HuH-7.5 (cell line): ENCODE measurements around the gene FHL1.

Experiments
- DNase-seq: peaks from one replicate; pipeline ENCODE4 v3.0.0; 2011; ENCODE audit warnings: low spot score

FHL1 gene

DNA sequence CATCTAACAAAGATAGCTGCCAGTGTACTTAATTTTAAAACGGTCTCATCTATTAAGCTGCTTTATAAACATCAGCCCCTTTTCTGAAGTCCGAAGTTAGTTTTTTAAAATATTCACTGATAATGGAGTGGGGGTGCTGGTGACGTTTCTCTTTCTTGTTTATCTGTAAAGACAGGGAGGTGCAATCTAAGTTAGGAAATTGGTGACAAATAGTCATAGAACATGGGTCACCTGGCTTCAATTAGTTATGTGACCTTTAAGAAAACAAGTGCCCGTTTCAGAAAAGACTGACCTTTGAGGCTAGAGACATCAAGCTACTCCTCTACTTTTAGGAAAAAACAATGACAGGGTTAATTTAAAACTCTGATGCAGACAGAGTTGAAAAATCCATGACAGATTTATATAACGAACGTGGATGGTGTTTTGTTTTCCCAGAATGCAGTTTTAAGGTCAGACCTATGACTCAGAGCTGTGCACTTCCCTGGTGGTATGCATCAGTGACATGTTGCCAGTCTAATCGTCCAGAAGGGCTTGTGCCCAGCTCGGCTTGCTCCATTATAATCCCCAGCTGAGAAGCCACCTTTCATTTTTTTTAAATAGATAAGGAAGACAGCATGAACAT, 38.2 kb downstream of the FHL1 start:
- DNase-seq = no peak

- no peak for DNase-seq
Observed at GRCh38 chrX:136186023-136186413, 38.7 kb downstream of the FHL1 start.

DNA sequence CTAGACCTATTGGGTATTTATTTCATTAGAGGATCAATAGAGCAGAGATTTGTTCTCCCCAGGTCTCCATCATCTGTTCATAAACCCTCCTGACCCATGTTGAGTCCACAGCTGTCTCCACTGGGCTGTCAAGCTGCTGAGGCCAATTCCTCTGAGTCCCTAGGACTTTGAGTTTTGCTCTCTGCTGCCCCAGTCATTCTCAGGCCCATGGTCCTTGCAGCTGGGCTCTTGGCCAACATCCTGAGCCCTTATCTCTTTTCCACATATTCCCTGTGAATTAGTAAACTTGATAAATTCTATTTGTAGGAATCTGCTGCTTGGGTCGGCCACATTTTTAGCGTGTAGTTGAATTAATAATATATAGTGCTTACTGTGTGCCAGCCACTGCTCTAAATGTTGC, 41.9 kb downstream of the FHL1 start:
- no peak for DNase-seq

GRCh38 chrX:136190038-136190713, 42.8 kb downstream of the FHL1 start:
- no peak for DNase-seq

DNA sequence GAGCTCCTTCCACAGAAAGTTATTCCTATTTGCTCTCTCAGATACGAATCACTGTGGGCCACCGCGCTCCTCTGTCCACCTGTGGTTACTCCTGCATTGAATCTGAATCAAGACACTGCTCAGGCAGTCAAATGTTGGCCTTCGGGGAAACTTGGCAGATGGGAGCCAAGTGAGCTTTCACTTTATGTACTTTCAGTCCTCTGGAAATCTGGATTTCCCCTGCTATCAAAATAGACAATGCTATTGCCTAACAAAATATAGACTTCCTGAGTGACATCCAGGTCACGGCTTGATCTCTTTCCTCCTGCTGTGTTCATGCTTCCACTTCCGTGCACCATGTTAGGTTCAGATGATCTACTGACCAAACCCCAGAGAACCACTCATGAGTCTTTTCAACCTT, 43.8 kb downstream of the FHL1 start:
- no peak for DNase-seq

DNA sequence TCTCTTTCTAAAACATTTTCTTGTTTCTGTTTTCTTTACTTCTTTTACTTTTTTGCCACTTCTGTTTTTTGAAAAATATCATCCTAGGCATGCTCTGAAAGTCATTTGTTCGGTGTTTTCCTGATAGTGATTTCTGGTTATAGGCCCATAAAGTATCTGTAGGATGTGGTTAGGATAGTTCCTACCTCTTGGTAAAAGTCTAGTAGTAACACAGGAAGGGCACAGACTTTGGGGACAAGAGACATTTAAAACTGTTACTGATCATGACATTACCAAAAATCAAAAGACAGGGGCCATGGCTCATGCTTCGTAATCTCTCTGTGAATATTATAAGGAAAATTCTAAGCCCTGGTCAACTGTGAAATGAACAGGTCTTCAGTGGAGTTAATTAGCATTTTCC, 44.8 kb downstream of the FHL1 start:
- DNase-seq = no peak

- no peak for DNase-seq
Observed at GRCh38 chrX:136192839-136193414, 45.6 kb downstream of the FHL1 start.

DNA sequence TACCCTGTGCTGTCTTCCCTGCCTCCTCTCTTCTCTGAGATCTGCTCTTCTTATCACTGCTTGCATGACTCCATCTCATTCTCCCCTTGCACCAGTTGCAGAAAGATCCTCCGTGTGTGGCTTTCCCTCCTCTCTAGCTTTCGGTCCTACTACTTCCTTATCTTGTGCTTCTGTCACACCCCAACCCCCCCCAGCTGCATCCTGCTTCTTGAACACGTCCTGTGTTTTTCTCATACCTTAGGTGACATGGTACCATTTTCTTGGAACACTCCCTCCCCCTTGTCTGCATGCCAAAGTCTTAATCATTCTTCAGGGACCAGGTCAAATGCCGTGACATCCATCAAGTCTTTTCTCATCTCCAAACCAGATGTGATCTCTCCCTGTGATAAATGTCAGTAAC, 46.4 kb downstream of the FHL1 start:
- DNase-seq = no peak

GRCh38 chrX:136194536-136194935, 47.2 kb downstream of the FHL1 start:
- DNase-seq = no peak

GRCh38 chrX:136195247-136195646, 47.9 kb downstream of the FHL1 start:
- no peak for DNase-seq

DNA sequence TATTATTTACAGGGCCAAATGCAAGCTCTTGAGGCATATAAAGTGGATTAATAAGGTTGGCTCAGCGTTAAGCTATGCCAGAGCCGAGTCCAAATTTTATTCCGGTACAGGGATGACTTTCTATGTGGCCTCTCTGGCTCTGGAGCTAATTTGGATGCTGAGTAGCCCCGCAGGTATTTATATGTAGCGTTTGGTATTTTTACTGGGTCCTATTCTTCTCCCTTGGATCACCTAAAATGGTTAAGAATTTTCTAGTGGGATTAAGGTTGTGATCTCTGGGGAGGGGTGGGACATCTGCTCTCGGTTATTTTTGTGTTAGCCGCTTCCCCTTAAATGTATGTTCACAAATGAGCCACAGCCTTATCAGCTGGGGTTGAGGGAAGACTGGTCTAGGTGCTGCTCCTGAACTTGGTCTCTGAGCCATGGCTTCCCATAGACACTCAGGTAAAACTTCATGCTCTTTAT, 49.4 kb downstream of the FHL1 start:
- no peak for DNase-seq

GRCh38 chrX:136198010-136198409, 50.7 kb downstream of the FHL1 start:
- DNase-seq = no peak

DNA sequence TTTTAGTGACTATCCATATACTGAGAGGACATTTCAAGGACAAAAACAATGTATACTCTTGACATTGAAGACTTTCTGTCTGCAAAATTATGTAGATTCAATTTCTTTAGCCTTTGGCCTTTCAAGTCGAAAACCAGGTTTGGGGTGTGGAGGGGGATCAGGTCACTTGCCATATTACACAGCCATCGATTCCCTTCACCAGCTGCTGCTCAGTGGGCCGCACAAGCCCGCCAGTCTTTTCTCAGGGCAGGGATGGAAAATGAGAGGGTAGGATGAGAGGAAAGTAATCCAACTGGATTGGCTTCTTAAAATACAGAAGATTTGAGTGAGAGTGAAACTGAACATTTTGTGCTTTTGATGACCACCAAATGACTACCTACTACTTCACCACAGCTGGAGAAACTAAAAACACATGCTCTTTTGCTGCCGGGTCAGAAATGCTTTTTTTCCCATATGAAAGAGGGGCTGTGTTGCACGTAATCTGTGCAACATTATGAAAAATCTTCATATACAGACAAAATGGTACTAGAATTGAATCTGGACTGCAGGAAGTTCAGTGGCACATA, 51.4 kb downstream of the FHL1 start:
- DNase-seq = no peak

DNA sequence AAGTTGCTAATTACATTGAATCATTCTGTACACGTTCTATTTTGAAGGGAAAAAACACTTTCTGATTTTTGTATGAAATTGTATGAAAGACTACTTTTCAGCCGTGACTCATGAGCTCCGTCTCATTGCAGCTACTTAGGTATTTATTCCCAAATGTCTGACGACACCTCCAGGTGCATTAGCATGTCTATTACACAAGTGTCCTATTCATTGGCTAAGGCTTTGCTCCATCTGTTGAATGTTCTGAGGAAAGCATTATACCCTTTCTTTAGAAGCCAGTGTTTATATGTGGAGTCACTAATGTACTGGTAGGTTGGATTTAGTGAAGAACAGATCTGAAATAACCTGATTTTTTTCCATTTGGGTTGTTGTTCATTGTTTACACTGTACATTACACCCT, 52.0 kb downstream of the FHL1 start:
- DNase-seq = no peak

DNA sequence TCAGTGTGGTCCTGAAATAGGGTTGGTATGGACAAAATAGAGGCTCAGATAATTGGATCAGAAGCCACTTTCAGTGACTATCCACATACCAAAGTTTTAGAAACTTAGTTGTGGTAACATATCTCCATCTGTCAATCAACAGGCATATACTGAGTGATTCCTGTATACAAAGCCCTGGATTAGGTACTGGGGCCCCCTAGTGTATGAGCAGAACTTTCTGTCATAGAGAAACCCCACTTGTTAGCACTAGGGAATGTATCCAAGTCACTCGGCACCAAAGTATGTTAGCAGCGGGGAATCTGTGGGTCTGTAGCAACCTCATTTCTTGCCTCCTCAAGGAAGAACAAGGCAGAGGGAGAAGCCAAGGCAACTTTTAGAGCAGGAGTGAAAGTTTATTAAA, 53.1 kb downstream of the FHL1 start:
- peak; percentile 12 for DNase-seq

DNA sequence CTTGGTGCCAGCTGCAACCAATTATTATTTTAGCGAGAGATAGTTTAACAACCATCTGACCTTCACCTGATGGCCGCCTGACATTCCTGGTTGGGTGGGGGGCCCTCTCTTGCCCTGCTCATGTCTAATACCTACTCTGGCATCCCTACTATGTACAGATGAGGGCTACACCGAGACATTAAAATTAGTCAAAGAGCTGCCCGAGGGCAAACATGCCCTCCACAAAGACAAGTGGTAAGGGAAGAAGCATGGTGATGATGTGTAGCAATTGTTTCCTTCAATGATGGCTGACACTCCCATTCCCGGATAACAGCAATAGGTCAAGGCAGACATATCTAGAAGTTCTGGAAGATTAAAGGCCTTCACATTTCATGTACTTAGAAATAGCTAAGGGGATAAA, 54.3 kb downstream of the FHL1 start:
- DNase-seq = no peak

DNA sequence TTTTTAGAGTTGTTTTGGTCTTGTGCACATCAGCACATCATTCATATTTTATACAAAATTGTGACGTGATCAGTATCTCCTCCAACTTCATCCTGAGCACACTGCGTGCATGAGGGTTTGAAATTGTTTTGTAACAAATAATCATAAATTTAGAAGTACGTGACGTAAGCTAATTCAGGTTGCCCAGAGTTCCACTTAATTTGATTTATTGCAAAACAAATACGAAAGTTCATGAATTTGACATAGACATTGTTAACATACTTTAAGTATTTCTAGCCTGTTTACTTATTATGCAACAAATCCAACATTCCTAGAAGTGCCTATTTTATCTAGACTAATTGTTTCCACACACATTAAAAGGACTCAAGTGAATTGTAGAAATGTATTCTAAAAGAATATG, 55.6 kb downstream of the FHL1 start:
- DNase-seq = no peak

GRCh38 chrX:136203438-136203837, 56.1 kb downstream of the FHL1 start:
- DNase-seq = no peak

GRCh38 chrX:136203951-136204350, 56.6 kb downstream of the FHL1 start:
- no peak for DNase-seq

DNA sequence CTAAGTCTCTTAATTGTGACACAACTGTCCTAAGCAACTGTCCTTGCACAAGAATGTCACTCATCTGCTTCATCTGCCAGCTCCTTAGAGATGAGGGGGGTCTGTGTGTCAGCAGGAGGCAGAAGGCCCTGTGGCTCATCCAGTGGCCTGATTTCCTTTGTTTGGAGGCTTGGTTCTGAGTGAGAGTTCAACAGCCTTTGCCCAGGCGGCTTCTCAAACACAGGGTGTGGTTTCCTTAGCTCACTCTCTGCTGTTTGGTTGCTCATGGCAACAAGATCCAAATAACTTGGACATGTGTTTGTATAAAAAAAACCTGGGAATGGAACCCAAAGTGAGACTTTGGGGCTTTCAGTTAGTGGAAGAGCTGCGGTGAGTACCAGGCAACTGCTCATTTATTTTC, 57.2 kb downstream of the FHL1 start:
- DNase-seq = no peak

DNA sequence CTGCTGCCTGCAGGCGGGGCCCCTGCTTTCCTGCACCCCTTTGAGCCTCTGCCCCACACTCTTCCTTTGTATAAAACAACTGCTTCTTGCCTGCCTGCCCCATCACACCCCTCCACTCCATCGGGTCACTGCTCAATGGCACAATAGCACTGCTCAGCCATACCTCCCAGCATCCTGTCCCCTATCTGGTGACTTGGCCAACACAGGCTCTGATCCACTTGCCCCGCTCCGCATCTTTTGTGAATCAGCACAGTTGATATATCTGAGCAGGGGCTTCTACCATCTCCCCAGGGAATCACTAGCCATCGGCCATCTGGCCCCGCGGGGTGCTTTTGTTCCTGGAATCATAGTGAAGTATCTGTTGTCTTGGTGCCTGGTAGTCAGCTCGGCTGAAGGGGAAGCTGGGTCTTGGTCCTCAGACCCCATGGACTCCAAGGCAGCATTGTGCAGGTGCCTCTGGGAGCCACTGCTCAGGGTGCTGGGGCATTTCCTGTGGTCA, 58.6 kb downstream of the FHL1 start:
- no peak for DNase-seq

DNA sequence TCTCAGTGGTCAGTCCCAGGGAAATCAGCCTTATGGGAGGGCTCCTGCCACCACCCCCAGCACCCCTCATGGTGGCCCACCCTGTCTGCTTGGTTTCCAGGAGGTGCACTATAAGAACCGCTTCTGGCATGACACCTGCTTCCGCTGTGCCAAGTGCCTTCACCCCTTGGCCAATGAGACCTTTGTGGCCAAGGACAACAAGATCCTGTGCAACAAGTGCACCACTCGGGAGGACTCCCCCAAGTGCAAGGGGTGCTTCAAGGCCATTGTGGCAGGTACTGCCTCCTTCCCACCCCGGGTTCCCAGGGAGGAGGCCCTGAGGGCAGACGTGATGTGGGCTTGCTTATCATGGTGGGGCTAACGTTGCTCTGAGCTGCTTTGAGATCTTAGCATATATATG, 59.6 kb downstream of the FHL1 start:
- DNase-seq = no peak

DNA sequence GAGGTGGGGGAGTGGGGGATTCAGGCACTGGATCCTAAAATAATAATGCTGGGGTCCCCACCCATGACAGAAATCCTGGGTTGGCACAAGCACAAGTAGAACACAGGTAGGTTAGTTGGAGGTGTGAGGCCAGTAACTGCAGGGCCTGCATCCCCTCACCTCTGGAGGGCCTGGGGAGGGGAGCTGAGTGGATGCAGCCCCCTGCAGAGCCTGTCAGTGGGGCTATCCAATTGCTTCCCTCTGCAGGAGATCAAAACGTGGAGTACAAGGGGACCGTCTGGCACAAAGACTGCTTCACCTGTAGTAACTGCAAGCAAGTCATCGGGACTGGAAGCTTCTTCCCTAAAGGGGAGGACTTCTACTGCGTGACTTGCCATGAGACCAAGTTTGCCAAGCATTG, 60.2 kb downstream of the FHL1 start:
- no peak for DNase-seq
